ENCODE results near the gene CLIC4.
"Not testable (repeated sequence)": the region's sequence is repeated elsewhere in the genome, so short reads cannot be mapped to it uniquely, and the experiment has no call there.

CLIC4 gene

DNA sequence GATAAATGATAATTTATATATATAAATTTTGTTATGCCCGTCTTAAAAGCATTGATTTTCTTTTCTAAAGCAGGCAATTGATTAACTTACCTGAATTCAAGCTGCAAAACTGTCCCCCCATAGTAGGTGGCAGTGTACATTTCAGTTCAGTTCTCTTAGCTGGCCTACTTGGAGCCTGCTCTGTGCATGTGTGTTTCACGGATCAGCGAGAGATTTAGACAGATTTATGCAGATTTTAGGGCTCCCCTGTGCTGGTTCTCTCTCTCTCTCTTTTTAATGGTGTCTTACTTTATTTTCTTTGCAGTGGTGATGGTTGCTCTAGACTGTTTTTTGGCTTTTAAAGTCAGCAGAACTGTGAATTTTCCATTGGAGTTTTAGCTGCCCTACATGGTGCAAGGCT, 30.7 kb downstream of the CLIC4 start:
- DNase-seq = no peak

DNA sequence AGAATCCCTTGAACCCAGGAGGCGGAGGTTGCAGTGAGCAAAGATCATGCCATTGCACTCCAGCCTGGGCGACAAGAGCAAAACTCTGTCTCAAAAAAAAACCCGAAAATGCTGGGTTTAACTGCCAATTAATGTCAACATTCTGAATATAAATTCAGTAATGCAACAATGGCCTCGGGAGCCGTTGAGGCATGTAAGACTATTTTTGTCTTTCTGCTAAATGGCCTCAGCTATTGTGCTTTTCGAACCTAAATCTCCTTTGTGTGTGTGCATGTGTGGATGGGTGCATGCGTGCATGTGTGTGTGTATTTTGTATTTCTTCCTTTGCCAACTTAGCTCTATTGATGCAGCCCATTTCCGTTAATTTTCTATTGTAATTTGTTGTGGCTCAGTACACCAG, 31.6 kb downstream of the CLIC4 start:
- DNase-seq = no peak

GRCh38 chr1:24778141-24778540, 32.9 kb downstream of the CLIC4 start:
- DNase-seq = no peak

DNA sequence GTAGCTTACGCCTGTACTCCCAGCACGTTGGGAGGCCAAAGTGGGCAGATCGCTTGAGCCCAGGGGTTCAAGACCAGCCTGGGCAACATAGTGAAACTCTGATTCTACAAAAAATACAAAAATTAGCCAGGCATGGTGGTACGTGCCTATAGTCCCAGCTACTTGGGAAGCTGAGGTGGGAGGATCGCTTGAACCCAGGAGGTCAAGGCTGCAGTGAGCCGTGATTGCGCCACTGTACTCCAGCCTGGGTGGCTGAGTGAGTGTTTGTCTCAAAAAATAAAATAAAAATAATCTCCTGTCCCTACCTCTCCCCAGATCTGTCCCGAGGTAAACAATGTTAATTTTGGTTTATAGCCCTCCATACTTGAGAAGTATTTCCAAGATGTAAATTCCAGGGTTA, 34.0 kb downstream of the CLIC4 start:
- not testable (repeated sequence) for DNase-seq

GRCh38 chr1:24779689-24780464, 34.6 kb downstream of the CLIC4 start:
- DNase-seq = no peak

- DNase-seq = not testable (repeated sequence)
Measured at GRCh38 chr1:24780626-24781025, 35.4 kb downstream of the CLIC4 start.

- no peak for DNase-seq
Measured at GRCh38 chr1:24782689-24783088, 37.4 kb downstream of the CLIC4 start.

DNA sequence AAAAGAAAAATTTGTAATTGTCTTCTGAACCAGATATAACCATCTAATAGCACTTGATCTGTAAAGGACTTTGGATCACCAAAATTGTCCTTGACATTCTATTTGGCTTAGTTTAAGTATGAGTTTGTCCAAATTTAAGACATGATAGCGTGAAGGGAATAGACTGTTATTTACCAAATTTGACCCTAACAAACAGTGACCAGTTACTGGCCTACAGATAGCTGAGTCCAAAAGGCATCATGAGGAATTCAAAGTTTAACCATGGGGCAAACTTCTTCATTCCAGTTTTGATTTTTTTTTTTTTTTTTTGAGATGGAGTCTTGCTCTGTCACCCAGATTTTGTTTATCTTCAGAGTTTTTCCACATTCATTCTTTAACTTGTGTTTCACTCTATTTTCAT, 38.5 kb downstream of the CLIC4 start:
- no peak for DNase-seq

DNA sequence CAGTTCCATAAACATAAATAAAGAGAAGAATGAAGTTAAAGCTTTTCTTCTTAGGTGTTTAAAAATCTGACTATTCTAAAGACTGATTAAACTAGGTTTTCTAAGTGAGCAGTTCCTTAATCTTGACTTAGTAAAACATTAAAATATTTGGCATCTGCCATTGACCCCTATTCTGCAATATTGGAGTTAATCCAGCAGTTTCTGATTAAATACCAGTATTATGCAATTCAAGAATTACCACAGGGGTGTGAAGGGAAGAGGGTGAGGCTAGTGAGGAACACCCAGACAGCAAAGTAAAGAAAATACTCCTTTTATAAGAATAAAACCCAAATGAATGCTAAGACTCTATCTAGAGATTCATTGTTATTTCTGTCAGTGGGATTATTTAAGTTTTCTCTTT, 40.9 kb downstream of the CLIC4 start:
- DNase-seq = no peak

DNA sequence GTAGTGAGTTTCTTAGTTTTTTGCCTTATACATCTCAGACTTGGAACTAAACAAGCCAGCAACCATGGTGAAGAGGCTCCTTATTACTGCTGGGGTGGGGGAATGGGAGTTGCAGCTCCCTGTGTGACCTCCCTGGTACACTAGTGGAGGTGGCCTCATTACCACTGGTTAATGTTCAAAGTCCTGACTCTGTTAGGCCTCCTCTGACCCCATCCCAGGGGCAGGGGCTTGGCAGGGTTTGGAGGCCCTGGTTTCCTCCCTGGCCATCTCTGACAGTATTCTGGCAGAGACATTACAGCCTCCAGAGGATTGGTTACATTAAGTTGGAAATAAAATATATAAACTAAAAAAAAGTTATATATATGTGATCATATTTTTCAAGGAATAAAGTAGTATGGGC, 45.2 kb downstream of the CLIC4 start:
- DNase-seq = no peak

GRCh38 chr1:24793447-24794129, 48.3 kb downstream of the CLIC4 start:
- DNase-seq = no peak

DNA sequence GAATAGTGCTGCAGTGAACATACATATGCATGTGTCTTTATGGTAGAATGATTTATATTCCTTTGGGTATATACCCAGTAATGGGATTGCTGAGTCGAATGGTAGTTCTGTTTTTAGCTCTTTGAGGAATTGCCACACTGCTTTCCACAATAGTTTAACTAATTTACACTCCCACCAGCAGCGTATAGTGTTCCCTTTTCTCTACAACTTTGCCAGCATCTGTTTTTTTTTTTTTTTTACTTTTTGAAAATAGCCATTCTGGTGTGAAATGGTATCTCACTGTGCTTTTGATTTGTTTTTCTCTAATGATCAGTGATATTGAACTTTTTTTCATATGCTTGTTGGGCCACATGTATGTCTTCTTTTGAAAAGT, 48.9 kb downstream of the CLIC4 start:
- DNase-seq = not testable (repeated sequence)

DNA sequence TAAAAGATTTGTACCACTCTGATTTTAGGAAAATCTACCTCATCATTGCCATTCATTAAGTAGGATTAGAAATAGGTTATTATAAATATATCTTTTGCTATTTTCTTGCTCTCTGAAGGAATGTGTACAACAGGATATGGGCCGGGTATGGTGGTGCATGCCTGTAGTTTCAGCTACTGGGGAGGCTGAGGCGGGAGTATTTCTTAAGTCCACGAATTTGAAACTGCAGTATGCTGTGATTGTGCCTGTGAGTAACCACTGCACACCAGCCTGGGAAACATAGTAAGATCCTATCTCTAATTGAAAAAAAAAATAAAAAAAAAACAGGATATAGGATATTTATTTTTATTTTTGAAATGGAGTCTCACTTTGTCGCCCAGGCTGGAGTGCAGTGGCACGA, 50.0 kb downstream of the CLIC4 start:
- no peak for DNase-seq

- no peak for DNase-seq
Measured at GRCh38 chr1:24796524-24796923, 51.3 kb downstream of the CLIC4 start.

GRCh38 chr1:24799242-24799641, 54.0 kb downstream of the CLIC4 start:
- not testable (repeated sequence) for DNase-seq

- peak; percentile 38 for DNase-seq
Measured at GRCh38 chr1:24801176-24801575, 55.9 kb downstream of the CLIC4 start.

- DNase-seq = no peak
Measured at GRCh38 chr1:24803220-24803619, 58.0 kb downstream of the CLIC4 start.

- DNase-seq = no peak
Measured at GRCh38 chr1:24803987-24804530, 58.8 kb downstream of the CLIC4 start.

DNA sequence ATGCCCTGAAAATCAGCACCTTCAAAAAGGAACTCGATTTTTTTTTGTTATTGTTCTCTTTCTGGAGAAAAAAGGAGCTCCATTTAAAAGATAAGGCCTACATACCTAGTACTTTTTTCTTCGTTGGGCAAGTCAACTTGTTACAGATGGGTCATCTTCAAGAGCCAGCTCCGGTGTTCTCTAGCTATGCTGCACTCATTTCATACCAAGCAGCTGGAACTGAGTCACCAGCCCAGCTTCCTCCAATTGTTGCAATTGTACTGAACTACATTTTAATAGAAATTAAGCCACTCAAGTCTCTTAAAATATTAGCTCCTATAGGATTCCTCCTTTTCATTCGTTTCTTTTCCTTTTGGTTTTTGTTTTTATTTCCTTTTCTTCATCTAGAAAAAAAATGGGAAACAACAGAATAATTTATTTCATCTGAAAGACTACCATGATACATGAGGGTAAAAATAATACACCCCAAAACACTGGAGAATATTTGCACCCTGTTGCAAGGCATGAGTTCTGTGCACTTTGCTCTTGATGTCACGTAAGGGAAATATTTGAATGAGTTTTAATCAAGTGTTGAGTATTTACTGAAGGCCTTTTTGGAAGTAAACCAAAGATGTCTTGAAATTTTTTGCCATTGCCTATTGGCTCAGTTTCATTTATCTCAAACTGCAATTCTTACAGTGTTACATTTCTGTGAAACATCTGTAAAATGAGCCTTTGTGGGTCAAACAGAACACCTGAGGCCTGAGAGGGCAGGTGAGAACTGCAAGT, 60.5 kb downstream of the CLIC4 start:
- DNase-seq = no peak

DNA sequence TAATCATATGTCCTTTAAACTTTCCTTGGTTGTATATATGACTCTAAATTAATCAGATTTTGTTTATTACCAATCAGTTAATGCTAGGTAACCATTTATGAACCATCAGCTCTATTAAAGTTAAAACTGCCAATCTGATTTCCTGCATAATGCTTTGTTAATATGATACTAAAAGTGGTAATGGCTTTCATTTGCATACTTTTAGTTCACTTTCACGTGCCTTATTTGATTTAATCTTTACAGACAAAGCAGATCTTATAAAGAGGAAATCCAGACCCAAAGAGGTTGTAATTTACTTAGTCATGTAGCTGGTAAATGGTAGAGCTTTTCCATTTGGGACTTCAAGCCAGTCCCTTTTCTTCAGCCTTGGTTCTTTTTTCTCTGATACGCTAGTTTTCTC, 61.3 kb downstream of the CLIC4 start:
- DNase-seq = no peak

GRCh38 chr1:24811494-24811893, 66.2 kb downstream of the CLIC4 start:
- not testable (repeated sequence) for DNase-seq

GRCh38 chr1:24820221-24820620, 75.0 kb downstream of the CLIC4 start:
- DNase-seq = not testable (repeated sequence)

- DNase-seq = no peak
Measured at GRCh38 chr1:24822887-24823286, 77.6 kb downstream of the CLIC4 start.

GRCh38 chr1:24823486-24823885, 78.2 kb downstream of the CLIC4 start:
- DNase-seq = not testable (repeated sequence)
